ENCODE measurements around the gene PFDN1.

Gene PFDN1

GRCh38 chr5:140311011-140311467 lies 8.1 kb upstream of the PFDN1 start:
- peak; percentile 70 for DNase-seq (ENCODE audit: low read depth)
- Histone ChIP-seq H3K9me3 (ENCODE audit: control insufficient read depth, low read length) (no peaks in the 10 kb centered on the region), H3K4me3 (ENCODE audit: low read length) (no peak overlapping the region), H3K9ac (ENCODE audit: low read length) (no peak overlapping the region), H3K36me3 (ENCODE audit: control insufficient read depth, insufficient read depth, low read length, severe bottlenecking) (no peaks in the 10 kb centered on the region), H3K4me1 (ENCODE audit: control insufficient read depth, insufficient read depth, low read length) (peaks cover 24% of the 10 kb centered on the region), H3K27me3 (replicated peaks; ENCODE audit: control insufficient read depth, insufficient read depth, low read length) (no peaks in the 10 kb centered on the region)

GRCh38 chr5:140310434-140310833 lies 7.5 kb upstream of the PFDN1 start:
- Histone ChIP-seq H3K9me3 (ENCODE audit: control insufficient read depth, low read length) (no peaks in the 10 kb centered on the region), H3K27me3 (replicated peaks; ENCODE audit: control insufficient read depth, insufficient read depth, low read length) (no peaks in the 10 kb centered on the region), H3K36me3 (ENCODE audit: control insufficient read depth, insufficient read depth, low read length, severe bottlenecking) (no peaks in the 10 kb centered on the region), H3K9ac (ENCODE audit: low read length) (no peak overlapping the region), H3K4me1 (ENCODE audit: control insufficient read depth, insufficient read depth, low read length) (peaks cover 24% of the 10 kb centered on the region), H3K4me3 (ENCODE audit: low read length) (no peak overlapping the region)
- no peak for DNase-seq (ENCODE audit: low read depth)

GRCh38 chr5:140309706-140310249 lies 6.9 kb upstream of the PFDN1 start:
- H3K4me1 ChIP-seq (ENCODE audit: control insufficient read depth, insufficient read depth, low read length), result peaks cover 24% of the 10 kb centered on the region
- H3K27me3 ChIP-seq (replicated peaks; ENCODE audit: control insufficient read depth, insufficient read depth, low read length), result no peaks in the 10 kb centered on the region
- no peak for DNase-seq (ENCODE audit: low read depth)
- H3K4me3 ChIP-seq (ENCODE audit: low read length), result no peak overlapping the region
- no peaks in the 10 kb centered on the region for H3K36me3 ChIP-seq (ENCODE audit: control insufficient read depth, insufficient read depth, low read length, severe bottlenecking)
- H3K9me3 ChIP-seq (ENCODE audit: control insufficient read depth, low read length), result no peaks in the 10 kb centered on the region
- no peak overlapping the region for H3K9ac ChIP-seq (ENCODE audit: low read length)

GRCh38 chr5:140305471-140305870 lies 2.6 kb upstream of the PFDN1 start:
- Histone ChIP-seq H3K4me3 (ENCODE audit: low read length) (no peak overlapping the region), H3K36me3 (ENCODE audit: control insufficient read depth, insufficient read depth, low read length, severe bottlenecking) (no peaks in the 10 kb centered on the region), H3K9ac (ENCODE audit: low read length) (no peak overlapping the region), H3K27me3 (replicated peaks; ENCODE audit: control insufficient read depth, insufficient read depth, low read length) (no peaks in the 10 kb centered on the region), H3K9me3 (ENCODE audit: control insufficient read depth, low read length) (no peaks in the 10 kb centered on the region), H3K4me1 (ENCODE audit: control insufficient read depth, insufficient read depth, low read length) (peaks cover 22% of the 10 kb centered on the region)
- no peak for DNase-seq (ENCODE audit: low read depth)

- H3K9me3 ChIP-seq (ENCODE audit: control insufficient read depth, low read length), result no peaks in the 10 kb centered on the region
- H3K4me3 ChIP-seq (ENCODE audit: low read length), result no peak overlapping the region
- no peak overlapping the region for H3K9ac ChIP-seq (ENCODE audit: low read length)
- no peak for DNase-seq (ENCODE audit: low read depth)
- peaks cover 22% of the 10 kb centered on the region for H3K4me1 ChIP-seq (ENCODE audit: control insufficient read depth, insufficient read depth, low read length)
- peaks cover 7% of the 10 kb centered on the region for H3K36me3 ChIP-seq (ENCODE audit: control insufficient read depth, insufficient read depth, low read length, severe bottlenecking)
- H3K27me3 ChIP-seq (replicated peaks; ENCODE audit: control insufficient read depth, insufficient read depth, low read length), result no peaks in the 10 kb centered on the region
Measured at GRCh38 chr5:140303966-140304365, 1.1 kb upstream of the PFDN1 start.

GRCh38 chr5:140301136-140301535 lies 1.8 kb downstream of the PFDN1 start:
- DNase-seq (ENCODE audit: low read depth), result no peak
- Histone ChIP-seq H3K9me3 (ENCODE audit: control insufficient read depth, low read length) (no peaks in the 10 kb centered on the region), H3K4me3 (ENCODE audit: low read length) (peak overlapping the region; percentile 98), H3K27me3 (replicated peaks; ENCODE audit: control insufficient read depth, insufficient read depth, low read length) (no peaks in the 10 kb centered on the region), H3K36me3 (ENCODE audit: control insufficient read depth, insufficient read depth, low read length, severe bottlenecking) (peaks cover 8% of the 10 kb centered on the region), H3K4me1 (ENCODE audit: control insufficient read depth, insufficient read depth, low read length) (peaks cover 42% of the 10 kb centered on the region), H3K9ac (ENCODE audit: low read length) (peak overlapping the region; percentile 41)

GRCh38 chr5:140299056-140299455 lies 3.8 kb downstream of the PFDN1 start:
- Histone ChIP-seq H3K9me3 (ENCODE audit: control insufficient read depth, low read length) (no peaks in the 10 kb centered on the region), H3K4me3 (ENCODE audit: low read length) (no peak overlapping the region), H3K4me1 (ENCODE audit: control insufficient read depth, insufficient read depth, low read length) (peaks cover 61% of the 10 kb centered on the region), H3K36me3 (ENCODE audit: control insufficient read depth, insufficient read depth, low read length, severe bottlenecking) (peaks cover 8% of the 10 kb centered on the region), H3K27me3 (replicated peaks; ENCODE audit: control insufficient read depth, insufficient read depth, low read length) (no peaks in the 10 kb centered on the region), H3K9ac (ENCODE audit: low read length) (no peak overlapping the region)
- DNase-seq (ENCODE audit: low read depth), result no peak

- no peak overlapping the region for H3K4me3 ChIP-seq (ENCODE audit: low read length)
- DNase-seq (ENCODE audit: low read depth), result peak; percentile 40
- peaks cover 8% of the 10 kb centered on the region for H3K36me3 ChIP-seq (ENCODE audit: control insufficient read depth, insufficient read depth, low read length, severe bottlenecking)
Measured at GRCh38 chr5:140298183-140298601, 4.7 kb downstream of the PFDN1 start.

GRCh38 chr5:140297283-140297682 lies 5.6 kb downstream of the PFDN1 start:
- peaks cover 75% of the 10 kb centered on the region for H3K4me1 ChIP-seq (ENCODE audit: control insufficient read depth, insufficient read depth, low read length)
- no peak for DNase-seq (ENCODE audit: low read depth)
- peaks cover 8% of the 10 kb centered on the region for H3K36me3 ChIP-seq (ENCODE audit: control insufficient read depth, insufficient read depth, low read length, severe bottlenecking)
- H3K9me3 ChIP-seq (ENCODE audit: control insufficient read depth, low read length), result no peaks in the 10 kb centered on the region
- no peak overlapping the region for H3K9ac ChIP-seq (ENCODE audit: low read length)
- H3K27me3 ChIP-seq (replicated peaks; ENCODE audit: control insufficient read depth, insufficient read depth, low read length), result no peaks in the 10 kb centered on the region
- H3K4me3 ChIP-seq (ENCODE audit: low read length), result no peak overlapping the region

More at GRCh38 chr5:140298183-140298601, 4.7 kb downstream of the PFDN1 start:
- H3K9me3 ChIP-seq (ENCODE audit: control insufficient read depth, low read length), result no peaks in the 10 kb centered on the region
- peaks cover 67% of the 10 kb centered on the region for H3K4me1 ChIP-seq (ENCODE audit: control insufficient read depth, insufficient read depth, low read length)
- H3K9ac ChIP-seq (ENCODE audit: low read length), result no peak overlapping the region
- no peaks in the 10 kb centered on the region for H3K27me3 ChIP-seq (replicated peaks; ENCODE audit: control insufficient read depth, insufficient read depth, low read length)

GRCh38 chr5:140296289-140296688 lies 6.6 kb downstream of the PFDN1 start:
- H3K27me3 ChIP-seq (replicated peaks; ENCODE audit: control insufficient read depth, insufficient read depth, low read length), result no peaks in the 10 kb centered on the region
- peaks cover 8% of the 10 kb centered on the region for H3K36me3 ChIP-seq (ENCODE audit: control insufficient read depth, insufficient read depth, low read length, severe bottlenecking)
- H3K9me3 ChIP-seq (ENCODE audit: control insufficient read depth, low read length), result no peaks in the 10 kb centered on the region
- no peak overlapping the region for H3K9ac ChIP-seq (ENCODE audit: low read length)
- H3K4me1 ChIP-seq (ENCODE audit: control insufficient read depth, insufficient read depth, low read length), result peaks cover 70% of the 10 kb centered on the region
- no peak overlapping the region for H3K4me3 ChIP-seq (ENCODE audit: low read length)
- no peak for DNase-seq (ENCODE audit: low read depth)

GRCh38 chr5:140295414-140295813 lies 7.5 kb downstream of the PFDN1 start:
- H3K9ac ChIP-seq (ENCODE audit: low read length), result no peak overlapping the region
- peak; percentile 97 for DNase-seq (ENCODE audit: low read depth)

GRCh38 chr5:140294753-140295152 lies 8.1 kb downstream of the PFDN1 start:
- peaks cover 7% of the 10 kb centered on the region for H3K36me3 ChIP-seq (ENCODE audit: control insufficient read depth, insufficient read depth, low read length, severe bottlenecking)
- H3K4me1 ChIP-seq (ENCODE audit: control insufficient read depth, insufficient read depth, low read length), result peaks cover 62% of the 10 kb centered on the region
- no peak overlapping the region for H3K4me3 ChIP-seq (ENCODE audit: low read length)
- H3K9ac ChIP-seq (ENCODE audit: low read length), result no peak overlapping the region
- DNase-seq (ENCODE audit: low read depth), result no peak
- no peaks in the 10 kb centered on the region for H3K27me3 ChIP-seq (replicated peaks; ENCODE audit: control insufficient read depth, insufficient read depth, low read length)
- H3K9me3 ChIP-seq (ENCODE audit: control insufficient read depth, low read length), result no peaks in the 10 kb centered on the region

More at GRCh38 chr5:140295414-140295813, 7.5 kb downstream of the PFDN1 start:
- peaks cover 8% of the 10 kb centered on the region for H3K36me3 ChIP-seq (ENCODE audit: control insufficient read depth, insufficient read depth, low read length, severe bottlenecking)
- H3K9me3 ChIP-seq (ENCODE audit: control insufficient read depth, low read length), result no peaks in the 10 kb centered on the region
- no peak overlapping the region for H3K4me3 ChIP-seq (ENCODE audit: low read length)
- no peaks in the 10 kb centered on the region for H3K27me3 ChIP-seq (replicated peaks; ENCODE audit: control insufficient read depth, insufficient read depth, low read length)
- H3K4me1 ChIP-seq (ENCODE audit: control insufficient read depth, insufficient read depth, low read length), result peaks cover 62% of the 10 kb centered on the region

Measured in adipocyte (in vitro differentiated cells).